CD4-positive, alpha-beta T cell treated with Interleukin-17A for 4 hours (primary cell): ENCODE results near the gene ALDH1L1.

Experiments used
- DNase-seq: peaks from one replicate; pipeline ENCODE4 v3.0.0-alpha.2; 2020; ENCODE audit warnings: mixed read lengths

The ALDH1L1 gene

GRCh38 chr3:126117212-126117611 lies 63.2 kb downstream of the ALDH1L1 start:
- no peak for DNase-seq

DNA sequence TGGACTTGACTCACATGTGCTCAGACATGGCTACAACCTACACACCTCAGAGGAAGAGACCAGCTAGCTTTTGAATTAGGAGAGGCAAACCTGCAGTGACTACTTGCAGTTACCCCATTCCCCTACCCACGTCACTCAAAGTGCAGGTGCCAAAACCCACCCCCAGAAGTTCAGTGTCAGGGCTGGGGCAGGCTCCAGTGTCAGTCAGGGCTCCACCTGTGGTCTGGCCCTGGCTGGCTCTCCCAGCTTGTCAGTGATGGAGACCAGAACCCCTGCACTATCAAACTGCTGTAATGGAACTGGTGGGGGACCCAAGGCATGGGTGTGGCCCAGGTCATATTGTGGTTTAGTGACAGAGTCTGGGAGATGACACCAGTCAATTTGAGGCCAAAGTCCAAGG lies 63.9 kb downstream of the ALDH1L1 start:
- no peak for DNase-seq

- DNase-seq, result no peak
Observed at GRCh38 chr3:126114443-126115386, 65.7 kb downstream of the ALDH1L1 start.

DNA sequence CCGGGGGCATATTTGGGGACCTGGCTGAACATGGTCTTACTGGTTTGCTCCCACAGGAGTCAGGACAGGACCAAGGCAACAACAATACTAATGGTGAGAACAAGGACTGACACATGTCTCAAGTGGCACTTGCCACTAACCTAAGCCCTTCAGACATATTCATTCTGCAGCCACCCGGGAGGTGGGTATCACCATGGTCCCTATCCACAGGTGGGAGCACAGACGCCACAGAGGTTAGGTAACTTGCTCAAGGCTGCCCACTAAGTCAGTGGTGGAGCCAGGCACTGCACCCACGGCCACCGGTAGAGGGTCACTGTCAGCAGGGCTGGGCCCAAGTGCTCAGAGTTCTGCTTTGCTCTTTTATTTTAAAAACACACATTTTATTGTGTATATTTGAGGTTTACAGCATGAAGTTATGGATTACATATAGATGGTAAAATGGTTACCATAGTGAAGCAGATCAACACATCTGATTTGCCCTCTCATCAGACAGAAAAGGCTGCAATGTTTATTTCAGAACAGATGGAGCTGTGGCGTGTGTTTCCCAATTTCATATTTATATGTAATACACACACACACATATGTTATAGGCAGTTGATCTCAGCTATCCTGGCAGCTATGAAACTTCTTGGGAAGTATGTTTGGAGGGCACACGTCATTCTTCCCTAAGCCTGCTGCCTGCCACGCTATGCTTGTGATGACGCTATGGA lies 66.5 kb downstream of the ALDH1L1 start:
- no peak for DNase-seq

GRCh38 chr3:126113238-126113555 lies 67.2 kb downstream of the ALDH1L1 start:
- DNase-seq, result no peak

DNA sequence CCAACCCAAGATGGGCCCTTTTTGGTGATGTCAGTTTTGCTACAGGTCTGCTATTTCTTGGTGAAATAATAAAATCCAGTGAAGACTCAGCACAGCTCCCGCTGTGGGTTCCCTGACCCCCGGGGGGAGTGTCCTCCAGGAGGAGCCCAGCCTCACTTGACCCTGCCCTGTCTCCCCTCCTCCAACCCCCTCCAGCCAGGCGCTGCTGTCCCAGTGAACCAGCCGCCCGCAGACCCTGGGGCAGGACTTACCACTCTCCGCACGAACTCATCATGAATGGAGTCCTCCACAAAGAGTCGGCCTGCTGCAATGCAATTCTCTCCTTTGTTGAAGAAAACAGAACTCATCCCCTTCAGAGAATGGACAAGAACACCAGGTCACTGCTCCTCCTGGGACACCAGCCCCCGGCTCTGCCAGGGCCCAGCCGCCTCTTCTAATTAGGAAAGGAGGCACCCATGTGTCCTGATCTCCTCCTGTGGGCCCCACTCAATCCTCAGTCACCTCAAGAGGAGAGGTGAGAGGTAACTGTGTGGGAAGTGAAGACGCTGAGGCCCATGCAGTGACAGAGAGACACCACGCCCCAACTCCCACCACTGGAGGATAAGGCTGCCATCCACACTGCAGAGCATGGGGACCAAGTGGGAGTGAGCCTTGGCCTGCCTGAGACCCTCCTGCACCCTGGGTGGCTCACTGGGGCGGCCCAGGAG lies 67.7 kb downstream of the ALDH1L1 start:
- no peak for DNase-seq

- no peak for DNase-seq
Observed at GRCh38 chr3:126111566-126112475, 68.6 kb downstream of the ALDH1L1 start.

- no peak for DNase-seq
Observed at GRCh38 chr3:126111126-126111551, 69.2 kb downstream of the ALDH1L1 start.

DNA sequence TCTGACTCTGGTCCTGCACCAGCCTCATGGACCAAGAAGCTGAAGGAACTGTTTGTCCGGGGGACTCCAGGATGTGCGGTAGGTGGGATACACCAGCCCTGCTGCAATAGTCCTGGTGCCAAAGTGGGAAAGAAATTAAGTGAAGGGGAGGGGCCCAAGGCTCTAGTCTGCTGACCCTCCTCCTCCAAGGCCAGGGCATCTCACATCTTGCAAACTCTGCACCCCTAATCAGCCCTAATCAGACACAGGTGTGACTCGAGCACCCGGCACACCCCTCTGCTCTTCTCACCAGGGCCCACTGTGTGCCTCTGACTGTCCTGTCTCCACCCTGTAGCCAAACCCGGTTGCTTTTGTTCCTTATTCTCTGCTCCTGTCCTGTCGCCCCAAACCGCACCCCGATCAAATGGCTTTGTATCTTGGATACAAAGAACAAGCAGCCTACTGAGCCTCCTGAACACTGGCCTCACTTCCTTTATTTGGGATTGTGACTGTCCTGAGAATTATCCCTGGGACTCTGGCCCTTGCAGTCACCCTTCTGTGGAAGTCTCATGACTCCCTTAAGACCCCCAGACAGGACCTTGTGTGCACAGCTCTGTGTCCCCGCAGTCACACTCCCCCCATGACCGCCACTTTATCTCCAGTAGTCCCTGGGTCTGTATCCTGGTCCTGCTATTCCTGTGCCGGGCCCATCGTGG lies 69.8 kb downstream of the ALDH1L1 start:
- no peak for DNase-seq

GRCh38 chr3:126109880-126110235 lies 70.5 kb downstream of the ALDH1L1 start:
- DNase-seq, result no peak

DNA sequence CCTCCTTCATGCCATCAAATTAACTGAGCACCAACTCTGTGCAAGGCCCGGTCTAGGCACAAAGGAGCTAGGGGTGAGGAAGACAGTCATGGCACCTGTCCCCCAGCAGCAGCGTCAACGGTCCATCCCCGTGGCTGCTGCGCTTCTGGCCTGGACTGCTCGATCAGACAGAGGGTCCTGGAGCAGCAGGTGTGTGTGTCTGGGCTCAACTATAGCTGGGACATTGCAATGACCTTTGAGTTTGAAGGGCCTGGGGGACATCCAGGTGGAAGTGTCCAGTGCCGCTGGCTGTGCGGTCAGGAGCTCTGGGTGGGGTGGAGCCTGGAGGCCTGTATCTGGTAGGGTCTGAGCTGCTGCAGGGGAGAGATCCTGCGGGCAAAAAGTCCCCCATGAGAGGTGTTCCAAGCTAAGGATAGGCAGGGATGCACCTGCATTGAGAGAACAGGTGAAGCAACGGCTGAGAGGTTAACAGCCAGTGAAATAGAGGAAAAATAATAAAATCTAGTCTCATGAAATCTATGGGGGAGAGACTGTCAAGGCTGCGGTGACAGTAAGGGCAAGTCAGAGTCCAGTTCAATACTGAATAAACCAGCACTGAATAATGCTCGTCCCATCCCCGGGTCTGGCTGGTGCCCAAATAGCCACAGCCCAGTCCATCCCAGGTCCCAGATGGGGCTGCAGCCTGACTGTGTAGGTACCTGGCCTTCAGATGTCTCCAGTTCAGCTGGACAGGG lies 71.1 kb downstream of the ALDH1L1 start:
- no peak for DNase-seq

DNA sequence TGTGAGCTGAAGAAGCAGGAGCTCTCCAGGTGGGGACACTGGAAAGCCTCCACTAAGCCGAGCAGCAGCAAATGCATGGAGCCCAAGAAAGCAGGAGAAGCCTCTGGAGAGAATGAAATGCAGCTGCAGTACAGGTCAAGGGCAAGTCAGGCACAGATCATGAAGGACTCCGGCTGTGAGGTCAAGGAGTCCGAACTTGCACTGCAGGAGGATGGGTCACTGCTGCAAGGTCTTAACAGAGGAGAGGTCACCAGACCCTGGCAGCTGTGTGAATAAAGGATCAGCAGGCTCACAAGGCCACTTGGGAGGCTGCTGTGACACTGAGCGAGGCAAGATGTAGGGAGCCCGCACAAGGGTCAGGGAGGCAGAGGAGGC lies 71.7 kb downstream of the ALDH1L1 start:
- no peak for DNase-seq

GRCh38 chr3:126107957-126108675 lies 72.3 kb downstream of the ALDH1L1 start:
- DNase-seq, result no peak

- no peak for DNase-seq
Observed at GRCh38 chr3:126107203-126107939, 73.0 kb downstream of the ALDH1L1 start.

GRCh38 chr3:126106336-126107202 lies 73.8 kb downstream of the ALDH1L1 start:
- DNase-seq, result no peak

DNA sequence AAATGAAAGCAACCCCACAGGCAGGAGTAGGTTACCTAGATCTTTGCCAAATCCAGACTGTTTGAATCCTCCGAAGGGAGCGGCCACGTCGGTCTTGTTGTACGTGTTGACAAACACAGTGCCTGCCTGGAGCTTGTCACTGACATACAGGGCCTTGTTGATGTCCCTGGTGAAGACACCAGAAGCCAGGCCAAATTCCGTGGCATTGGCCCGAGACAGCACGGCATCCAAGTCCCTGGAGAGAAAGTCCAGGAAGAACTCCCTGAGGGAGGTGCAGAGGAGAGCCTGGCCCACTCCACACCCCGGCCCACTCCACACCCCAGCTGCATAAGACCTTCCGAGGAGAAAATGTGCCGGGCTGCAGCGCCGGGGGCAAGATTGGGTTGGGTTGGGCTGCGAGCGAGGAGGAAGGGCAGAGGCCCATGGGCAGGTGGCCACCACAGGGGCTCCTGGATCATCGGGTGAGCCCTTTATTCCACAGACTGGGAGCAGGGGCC lies 74.6 kb downstream of the ALDH1L1 start:
- no peak for DNase-seq

DNA sequence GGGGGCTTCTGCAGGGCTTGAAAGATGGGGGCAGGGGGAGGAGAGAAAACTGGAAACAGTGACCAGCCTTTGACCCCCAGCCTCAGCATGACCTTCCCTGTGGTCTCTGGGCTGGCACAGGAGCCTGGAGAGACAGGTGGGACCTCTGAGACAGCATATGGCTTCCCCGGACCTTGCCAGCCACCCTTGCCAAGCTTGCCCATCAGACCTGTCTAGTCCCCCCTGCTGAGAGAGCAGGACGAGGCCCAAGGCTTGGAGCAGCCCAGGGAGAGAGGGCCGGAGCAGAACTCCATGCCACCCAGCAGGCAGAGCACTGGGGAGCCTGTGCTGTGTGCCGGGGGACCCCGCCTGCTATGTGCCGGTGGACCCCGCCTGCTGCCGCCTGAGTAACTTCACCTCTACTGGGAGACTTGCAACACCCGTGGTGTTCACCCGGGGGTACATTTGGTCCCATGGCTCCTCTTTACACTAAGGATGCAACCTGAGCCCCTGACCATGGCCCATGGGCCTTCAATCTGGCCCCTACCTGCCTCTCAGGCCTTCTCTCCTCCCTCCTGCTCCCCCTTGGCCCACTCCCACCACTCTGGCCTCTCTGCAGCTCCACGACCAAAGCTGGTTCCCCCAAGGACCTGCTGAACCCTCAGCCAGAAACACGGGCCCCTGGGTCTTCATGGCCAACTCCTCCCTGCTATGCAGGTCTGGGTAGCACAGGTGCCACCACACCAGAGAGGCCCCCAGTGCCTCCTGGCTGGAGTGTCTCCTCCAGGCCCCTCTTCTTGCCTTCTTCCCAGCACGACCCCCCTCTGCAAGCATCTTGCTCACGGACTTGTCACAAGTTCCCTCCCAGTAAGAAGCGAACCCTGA lies 75.4 kb downstream of the ALDH1L1 start:
- DNase-seq, result no peak
